ENCODE data around the gene RIMBP3C.
"Not testable (repeated sequence)": the region's sequence is repeated elsewhere in the genome, so short reads cannot be mapped to it uniquely, and the experiment has no call there.

- TF ChIP-seq CTCF (IDR thresholded peaks at IDR 0.05); POLR2AphosphoS5 (IDR thresholded peaks at IDR 0.05; ENCODE audit: low read depth, low read length): not testable (repeated sequence)
These were observed 24.4 kb downstream of the RIMBP3C start for GRCh38 chr22:21526705-21527500.
